22Rv1 (cell line): Measurements from ENCODE around the gene NPEPL1.

Experiments used
- CTCF ChIP-seq: fragments of 450-650 bp; IDR thresholded peaks from 2 replicates; pipeline ENCODE4 v1.5.1; 2017; ENCODE audit warnings: mild to moderate bottlenecking
- ZFX ChIP-seq: fragments of 450-650 bp; IDR thresholded peaks from 2 replicates; pipeline ENCODE4 v1.6.1; 2017; ENCODE audit warnings: antibody characterized with exemption, borderline replicate concordance

DNA sequence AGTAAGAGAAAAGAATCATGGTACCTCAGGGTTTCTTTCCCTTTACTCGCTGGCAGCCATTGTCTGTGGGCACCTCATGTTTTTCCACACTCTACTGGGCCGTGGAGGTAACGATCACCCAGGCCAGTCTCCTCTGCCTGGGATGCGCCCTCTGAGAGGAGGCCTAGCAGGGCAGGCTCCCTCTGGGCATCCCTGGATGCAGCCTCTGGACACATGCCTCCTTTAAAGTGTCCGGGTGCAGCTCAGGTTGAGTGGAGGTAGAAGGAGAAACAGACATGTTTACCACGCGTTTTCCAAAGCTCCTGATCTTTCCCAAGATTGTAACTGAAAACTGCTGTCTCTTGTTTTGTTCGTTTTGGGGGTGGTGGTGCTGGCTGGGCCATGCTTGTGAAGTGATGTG, 13.8 kb upstream of the NPEPL1 start:
- TF ChIP-seq CTCF (no peak), ZFX (no peak)
